Liver (tissue), 3 donors: ENCODE data around the gene RABEP2.
"Not testable (repeated sequence)": the region's sequence is repeated elsewhere in the genome, so short reads cannot be mapped to it uniquely, and the experiment has no call there.

Experiments
- CTCF ChIP-seq: fragments of 150-350 bp; IDR thresholded peaks from 2 replicates; pipeline ENCODE4 v1.5.1; 2017; ENCODE audit warnings: improper control_type of control experiment, low read depth, low read length; ENCODE audit not compliant: missing input control
- FOXA1 ChIP-seq: IDR thresholded peaks from 2 replicates; pipeline ENCODE4 v1.6.1; 2016; ENCODE audit warnings: antibody characterized with exemption
- GABPA ChIP-seq, 2 donors: IDR thresholded peaks in 1 of 2; conservative IDR thresholded peaks in 1 of 2; 2 replicates each; pipeline ENCODE4 v1.6.1; 2016; ENCODE audit warnings: antibody characterized with exemption in 2 of 2, mild to moderate bottlenecking in 1 of 2, moderate library complexity in 1 of 2
- HNF4G ChIP-seq: IDR thresholded peaks from 2 replicates; pipeline ENCODE4 v1.6.1; 2016; ENCODE audit warnings: antibody characterized with exemption
- JUND ChIP-seq, 2 donors: IDR thresholded peaks; 2 replicates each; pipeline ENCODE4 v1.6.1; 2016; ENCODE audit warnings: antibody characterized with exemption in 2 of 2
- RAD21 ChIP-seq, 2 donors: IDR thresholded peaks; 2 replicates each; pipeline ENCODE4 v1.6.1; 2016; ENCODE audit warnings: antibody characterized with exemption in 2 of 2, mild to moderate bottlenecking in 2 of 2
- REST ChIP-seq: IDR thresholded peaks from 2 replicates; pipeline ENCODE4 v1.6.1; 2016; ENCODE audit warnings: antibody characterized with exemption, mild to moderate bottlenecking
- RXRA ChIP-seq, 2 donors: IDR thresholded peaks; 2 replicates each; pipeline ENCODE4 v1.6.1; 2017 to 2018; ENCODE audit warnings: antibody characterized with exemption in 2 of 2, mild to moderate bottlenecking in 1 of 2
- SP1 ChIP-seq: IDR thresholded peaks from 2 replicates; pipeline ENCODE4 v1.6.1; 2018; ENCODE audit warnings: antibody characterized with exemption, mild to moderate bottlenecking
- TAF1 ChIP-seq: conservative IDR thresholded peaks from 2 replicates; pipeline ENCODE4 v1.6.1; 2016; ENCODE audit warnings: antibody characterized with exemption, mild to moderate bottlenecking
- YY1 ChIP-seq: IDR thresholded peaks from 2 replicates; pipeline ENCODE4 v1.6.1; 2016; ENCODE audit warnings: antibody characterized with exemption, mild to moderate bottlenecking
- TF ChIP-seq, protein P1 (sequence below): IDR thresholded peaks from 2 replicates; pipeline ENCODE4 v1.6.1; 2016; ENCODE audit warnings: antibody characterized with exemption
- TF ChIP-seq, protein P2 (sequence below): IDR thresholded peaks from 2 replicates; pipeline ENCODE4 v1.6.1; 2016; ENCODE audit warnings: antibody characterized with exemption
- TF ChIP-seq, protein P3 (sequence below): IDR thresholded peaks from 2 replicates; pipeline ENCODE4 v1.6.1; 2016; ENCODE audit warnings: antibody characterized with exemption
- donor health status: healthy.
- donor health status: healthy.

GRCh38 chr16:28890355-28890754 lies 34.7 kb downstream of the RABEP2 start:
- TF ChIP-seq, protein P1, sequence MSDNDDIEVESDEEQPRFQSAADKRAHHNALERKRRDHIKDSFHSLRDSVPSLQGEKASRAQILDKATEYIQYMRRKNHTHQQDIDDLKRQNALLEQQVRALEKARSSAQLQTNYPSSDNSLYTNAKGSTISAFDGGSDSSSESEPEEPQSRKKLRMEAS, result not testable (repeated sequence)
- not testable (repeated sequence) for TF ChIP-seq HNF4G; CTCF; REST; YY1; RAD21 (IDR thresholded peaks at IDR 0.05); TAF1; JUND (IDR thresholded peaks at IDR 0.05); GABPA (IDR thresholded peaks at IDR 0.05 in 1 of 2, conservative IDR thresholded peaks at IDR 0.05 in 1 of 2); SP1; FOXA1; RXRA (IDR thresholded peaks at IDR 0.05)
- TF ChIP-seq, protein P2, sequence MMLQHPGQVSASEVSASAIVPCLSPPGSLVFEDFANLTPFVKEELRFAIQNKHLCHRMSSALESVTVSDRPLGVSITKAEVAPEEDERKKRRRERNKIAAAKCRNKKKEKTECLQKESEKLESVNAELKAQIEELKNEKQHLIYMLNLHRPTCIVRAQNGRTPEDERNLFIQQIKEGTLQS, result not testable (repeated sequence)
- TF ChIP-seq, protein P3, sequence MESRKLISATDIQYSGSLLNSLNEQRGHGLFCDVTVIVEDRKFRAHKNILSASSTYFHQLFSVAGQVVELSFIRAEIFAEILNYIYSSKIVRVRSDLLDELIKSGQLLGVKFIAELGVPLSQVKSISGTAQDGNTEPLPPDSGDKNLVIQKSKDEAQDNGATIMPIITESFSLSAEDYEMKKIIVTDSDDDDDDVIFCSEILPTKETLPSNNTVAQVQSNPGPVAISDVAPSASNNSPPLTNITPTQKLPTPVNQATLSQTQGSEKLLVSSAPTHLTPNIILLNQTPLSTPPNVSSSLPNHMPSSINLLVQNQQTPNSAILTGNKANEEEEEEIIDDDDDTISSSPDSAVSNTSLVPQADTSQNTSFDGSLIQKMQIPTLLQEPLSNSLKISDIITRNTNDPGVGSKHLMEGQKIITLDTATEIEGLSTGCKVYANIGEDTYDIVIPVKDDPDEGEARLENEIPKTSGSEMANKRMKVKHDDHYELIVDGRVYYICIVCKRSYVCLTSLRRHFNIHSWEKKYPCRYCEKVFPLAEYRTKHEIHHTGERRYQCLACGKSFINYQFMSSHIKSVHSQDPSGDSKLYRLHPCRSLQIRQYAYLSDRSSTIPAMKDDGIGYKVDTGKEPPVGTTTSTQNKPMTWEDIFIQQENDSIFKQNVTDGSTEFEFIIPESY, result not testable (repeated sequence)
